ENCODE measurements around the gene NCOA1. TPM values are rescaled to one million over a fixed set of nuclear protein-coding genes. Genes with fewer than 3 reads are reported as not detected.

NCOA1 gene
- total RNA-seq, 1 experiment from 2014 or later, result 24.6 TPM

- no peak for ATAC-seq
- Histone ChIP-seq H3K9me3 (ENCODE audit: control insufficient read depth, insufficient read depth, low read depth, low read length) (no peaks in the 10 kb centered on the region), H3K36me3 (ENCODE audit: control insufficient read depth, insufficient read depth, low read length) (no peaks in the 10 kb centered on the region), H3K4me3 (ENCODE audit: low read depth in 2 of 2, low read length in 2 of 2) (no peak overlapping the region), H3K27ac (ENCODE audit: low read length) (no peak overlapping the region), H3K27me3 (ENCODE audit: control insufficient read depth, insufficient read depth, low read length) (no peaks in the 10 kb centered on the region), H3K4me1 (ENCODE audit: control insufficient read depth, insufficient read depth, low read length) (peaks cover 4% of the 10 kb centered on the region; the same call in 1 of the 2 replicates)
- DNase-seq (ENCODE audit: low read depth, low spot score), result no peak
- no peak for TF ChIP-seq CTCF (IDR thresholded peaks at IDR 0.05)
- TF ChIP-seq TCF7L2 (IDR thresholded peaks at IDR 0.05; ENCODE audit: low read depth, low read length), result no peak
- TF ChIP-seq REST (IDR thresholded peaks at IDR 0.05; ENCODE audit: insufficient read depth in 1 of 2, low read depth in 2 of 2, low read length in 1 of 2), result no peak
- ChIA-PET CTCF (no interaction called here), POLR2A (interaction anchor here (0.6 to 0.7 kb wide), 2 partner anchors 11 to 79 kb away, joined by 4 to 10 read pairs; no protein-coding TSS in a partner anchor)
- in situ Hi-C loops (cut with HindIII; ENCODE audit: low pct_unique_long_range_greater_than_20kb, low sequenced_read_pairs) (no loop called here), intact Hi-C loops (cut with micrococcal nuclease; ENCODE audit: unreplicated experiment) (no loop called here)
- no TSS peak for BruUV-seq (replicated peaks)
These were observed 189.1 kb downstream of the NCOA1 start for GRCh38 chr2:24680196-24680595.

- DNase-seq (ENCODE audit: low read depth, low spot score) (no peak), ATAC-seq (no peak)
- no TSS peak for BruUV-seq (replicated peaks)
- H3K36me3 ChIP-seq (ENCODE audit: control insufficient read depth, insufficient read depth, low read length), result no peaks in the 10 kb centered on the region
- ChIA-PET POLR2A (interaction anchor here (0.5 kb wide), 1 partner anchor 417 kb away, joined by 5 read pairs; no protein-coding TSS in a partner anchor), CTCF (no interaction called here)
- H3K4me3 ChIP-seq (ENCODE audit: low read depth in 2 of 2, low read length in 2 of 2), result no peak overlapping the region
- H3K27ac ChIP-seq (ENCODE audit: low read length), result no peak overlapping the region
- H3K9me3 ChIP-seq (ENCODE audit: control insufficient read depth, insufficient read depth, low read depth, low read length), result no peaks in the 10 kb centered on the region
- no peak for TF ChIP-seq REST (IDR thresholded peaks at IDR 0.05; ENCODE audit: insufficient read depth in 1 of 2, low read depth in 2 of 2, low read length in 1 of 2)
- no peak for TF ChIP-seq SIN3A (IDR thresholded peaks at IDR 0.05; ENCODE audit: borderline replicate concordance, insufficient read depth, low read depth, low read length)
- no peak for TF ChIP-seq POLR2AphosphoS5 (IDR thresholded peaks at IDR 0.05; ENCODE audit: low read depth, low read length)
- TF ChIP-seq CTCF (IDR thresholded peaks at IDR 0.05), result no peak
- TF ChIP-seq TCF7L2 (IDR thresholded peaks at IDR 0.05; ENCODE audit: low read depth, low read length), result no peak
- H3K27me3 ChIP-seq (ENCODE audit: control insufficient read depth, insufficient read depth, low read length), result no peaks in the 10 kb centered on the region
- in situ Hi-C loops (cut with HindIII; ENCODE audit: low pct_unique_long_range_greater_than_20kb, low sequenced_read_pairs) (no loop called here), intact Hi-C loops (cut with micrococcal nuclease; ENCODE audit: unreplicated experiment) (no loop called here)
- peaks cover 4% of the 10 kb centered on the region; the same call in 1 of the 2 replicates for H3K4me1 ChIP-seq (ENCODE audit: control insufficient read depth, insufficient read depth, low read length)
These were observed 191.2 kb downstream of the NCOA1 start for GRCh38 chr2:24682304-24682703.

Data from Panc1 (cell line).